ENCODE data around the gene MRPS9. TPM values are rescaled to one million over a fixed set of nuclear protein-coding genes. Genes with fewer than 3 reads are reported as not detected.

Gene MRPS9
- total RNA-seq, 6 experiments from 2014 or later = 12.1 to 19.3 (median 14.5) TPM

GRCh38 chr2:105102963-105103421, 65.1 kb downstream of the MRPS9 start:
- WGBS (ENCODE audit: insufficient coverage, low coverage, low lambda C conversion rate, missing lambda C conversion rate) = 76% methylated on average over 13 of the region's 13 CpGs
- no peak overlapping the region for H3K4me3 ChIP-seq
- H3K27ac ChIP-seq = no peak overlapping the region
- H3K4me1 ChIP-seq = no peaks in the 10 kb centered on the region
- peaks cover 0 to 13% (median 4%) of the 10 kb centered on the region in 4 donors for H3K36me3 ChIP-seq
- no peaks in the 10 kb centered on the region for H3K27me3 ChIP-seq
- intact Hi-C loops (cut with DNase I) = no loop called here
- ATAC-seq (no peak), DNase-seq (no peak)
- no peaks in the 10 kb centered on the region for H3K9me3 ChIP-seq
- no peak for TF ChIP-seq POLR2A (IDR thresholded peaks at IDR 0.05)
- TF ChIP-seq CTCF (IDR thresholded peaks at IDR 0.05) = no peak

- H3K4me1 ChIP-seq = no peaks in the 10 kb centered on the region
- DNase-seq (no peak), ATAC-seq (no peak)
- no peak overlapping the region for H3K27ac ChIP-seq
- TF ChIP-seq CTCF (IDR thresholded peaks at IDR 0.05) (no peak), POLR2A (IDR thresholded peaks at IDR 0.05) (no peak)
- no peaks in the 10 kb centered on the region for H3K9me3 ChIP-seq
- intact Hi-C loops (cut with DNase I) = no loop called here
- WGBS (ENCODE audit: insufficient coverage, low coverage, low lambda C conversion rate, missing lambda C conversion rate) = 92% methylated on average over 2 of the region's 6 CpGs
- H3K36me3 ChIP-seq = peaks cover 0 to 8% (median 2%) of the 10 kb centered on the region in 4 donors
- no peaks in the 10 kb centered on the region for H3K27me3 ChIP-seq
- no peak overlapping the region for H3K4me3 ChIP-seq
These were observed 65.6 kb downstream of the MRPS9 start for GRCh38 chr2:105103481-105103880.

GRCh38 chr2:105104208-105104731, 66.4 kb downstream of the MRPS9 start:
- intact Hi-C loops (cut with DNase I) = no loop called here
- no peak overlapping the region for H3K27ac ChIP-seq
- ATAC-seq = no peak
- H3K9me3 ChIP-seq = no peaks in the 10 kb centered on the region
- no peak for DNase-seq
- no peak for TF ChIP-seq CTCF (IDR thresholded peaks at IDR 0.05)
- no peak for TF ChIP-seq POLR2A (IDR thresholded peaks at IDR 0.05)
- H3K27me3 ChIP-seq = no peaks in the 10 kb centered on the region
- no peaks in the 10 kb centered on the region for H3K4me1 ChIP-seq
- peaks cover 0 to 7% (median 2%) of the 10 kb centered on the region in 4 donors for H3K36me3 ChIP-seq
- 90% methylated on average over 4 of the region's 8 CpGs for WGBS (ENCODE audit: insufficient coverage, low coverage, low lambda C conversion rate, missing lambda C conversion rate)
- H3K4me3 ChIP-seq = no peak overlapping the region

GRCh38 chr2:105110295-105110829, 72.5 kb downstream of the MRPS9 start:
- Histone ChIP-seq H3K36me3 (no peaks in the 10 kb centered on the region), H3K27ac (no peak overlapping the region), H3K4me1 (no peaks in the 10 kb centered on the region), H3K27me3 (no peaks in the 10 kb centered on the region), H3K4me3 (no peak overlapping the region), H3K9me3 (no peaks in the 10 kb centered on the region)
- WGBS (ENCODE audit: insufficient coverage, low coverage, low lambda C conversion rate, missing lambda C conversion rate) = 79% methylated on average over 5 of the region's 5 CpGs
- no peak for TF ChIP-seq CTCF (IDR thresholded peaks at IDR 0.05)
- TF ChIP-seq POLR2A (IDR thresholded peaks at IDR 0.05) = no peak
- intact Hi-C loops (cut with DNase I) = no loop called here
- ATAC-seq (no peak), DNase-seq (no peak)

Measured in right lobe of liver (tissue), 6 donors.